AG10803 (cell line): Measurements from ENCODE around the gene RABGAP1.

Source experiments
- DNase-seq: peaks from one replicate; pipeline ENCODE4 v3.0.0; 2010; ENCODE audit warnings: low read depth
- H3K4me3 ChIP-seq: 2 replicates; pipeline ENCODE4 v1.5.1; 2011; ENCODE audit warnings: mild to moderate bottlenecking, low read length, control low read depth
- CTCF ChIP-seq: conservative IDR thresholded peaks from 2 replicates; pipeline ENCODE4 v1.5.1; 2011; ENCODE audit warnings: mild to moderate bottlenecking, low read length, control low read depth, inconsistent platforms

The RABGAP1 gene

GRCh38 chr9:123128591-123128990 is 187.8 kb downstream of the RABGAP1 start:
- TF ChIP-seq CTCF: no peak
- DNase-seq: no peak
- H3K4me3 ChIP-seq: no peak overlapping the region

GRCh38 chr9:123129423-123129822 is 188.6 kb downstream of the RABGAP1 start:
- DNase-seq: no peak
- no peak overlapping the region for H3K4me3 ChIP-seq
- no peak for TF ChIP-seq CTCF

- peak; percentile 80 for DNase-seq
- H3K4me3 ChIP-seq: no peak overlapping the region
- TF ChIP-seq CTCF: no peak
These were observed 190.4 kb downstream of the RABGAP1 start for GRCh38 chr9:123131258-123131657.

GRCh38 chr9:123131993-123132392 is 191.2 kb downstream of the RABGAP1 start:
- no peak for TF ChIP-seq CTCF
- no peak overlapping the region for H3K4me3 ChIP-seq
- DNase-seq: no peak

GRCh38 chr9:123132696-123133095 is 191.9 kb downstream of the RABGAP1 start:
- TF ChIP-seq CTCF: no peak
- no peak overlapping the region for H3K4me3 ChIP-seq
- DNase-seq: no peak

- DNase-seq: no peak
- no peak overlapping the region for H3K4me3 ChIP-seq
- TF ChIP-seq CTCF: no peak
These were observed 194.6 kb downstream of the RABGAP1 start for GRCh38 chr9:123135430-123135829.

GRCh38 chr9:123138163-123138562 is 197.3 kb downstream of the RABGAP1 start:
- H3K4me3 ChIP-seq: no peak overlapping the region
- DNase-seq: no peak
- TF ChIP-seq CTCF: no peak
